Left colon (tissue), 2 donors: ENCODE data around the gene LGR4. TPM values are rescaled to one million over a fixed set of nuclear protein-coding genes. Genes with fewer than 3 reads are reported as not detected.
"Not testable (repeated sequence)": the region's sequence is repeated elsewhere in the genome, so short reads cannot be mapped to it uniquely, and the experiment has no call there.

Experiments used
- ATAC-seq: fragments of 200-7000 bp; cut with Tn5 transposase; one replicate; pipeline ENCODE4 v1.9.1; 2020; ENCODE audit warnings: mild to moderate bottlenecking, moderate library complexity
- DNase-seq, 2 donors: peaks; one replicate each; pipeline ENCODE4 v3.0.0-alpha.2; 2020
- intact Hi-C, 2 donors: fragments of 100-400 bp; cut with DNase I in 1 of 2; cut with micrococcal nuclease in 1 of 2; formaldehyde crosslinking; loops; one replicate each; pipeline versions ENCODE4 v1.11.2 to v1.14.0; 2022; cut with DNase I, micrococcal nuclease
- microRNA-seq, 2 donors: library from miRNA; unstranded; fragments of <30 nt; microRNA quantifications; one replicate each; pipeline versions ENCODE4 v1.1.0 to v1.2.0, GENCODE V29; 2020
- total RNA-seq, 2 donors: library from RNA; stranded (reverse); fragmentation: NEBNext Ultra II Directional; extraction: Animal tissue kit (Norgen Biotek cat#: 25700); gene quantifications; one replicate each; pipeline ENCODE4 v1.2.1, GENCODE V29; 2021
- donor health status: DM: no; HTN: no; CAD: no.
- donor health status: DM: yes; HTN: yes; CAD: no.

LGR4 gene
- total RNA-seq, 2 donors from 2014 or later: 120 to 125 TPM

- intact Hi-C loops, ATAC-seq, DNase-seq: not testable (repeated sequence)
Observed at GRCh38 chr11:27334764-27335163, 137.8 kb downstream of the LGR4 start.

DNA sequence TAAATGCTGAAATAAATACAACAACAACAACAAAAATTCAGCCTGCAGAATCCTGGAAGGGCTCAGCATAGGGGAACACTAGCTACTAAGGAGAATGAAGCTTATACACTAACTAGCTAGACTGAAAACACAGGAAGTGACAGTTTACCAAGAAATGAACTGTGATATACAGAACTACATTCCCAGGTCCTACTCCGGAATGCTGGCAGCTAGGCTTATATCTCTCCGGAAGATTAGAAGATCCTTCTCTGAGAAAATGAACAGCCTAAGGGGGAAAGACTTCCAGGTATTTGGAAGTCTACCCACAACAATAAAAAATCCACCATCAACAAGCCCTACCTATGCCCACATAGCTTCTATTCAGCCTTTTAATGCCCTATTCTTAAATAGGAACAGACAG is 140.6 kb downstream of the LGR4 start:
- DNase-seq (no peak), ATAC-seq (no peak)
- intact Hi-C loops: no loop called here

GRCh38 chr11:27330633-27331270 is 141.8 kb downstream of the LGR4 start:
- intact Hi-C loops: no loop called here
- ATAC-seq (no peak), DNase-seq (no peak)

DNA sequence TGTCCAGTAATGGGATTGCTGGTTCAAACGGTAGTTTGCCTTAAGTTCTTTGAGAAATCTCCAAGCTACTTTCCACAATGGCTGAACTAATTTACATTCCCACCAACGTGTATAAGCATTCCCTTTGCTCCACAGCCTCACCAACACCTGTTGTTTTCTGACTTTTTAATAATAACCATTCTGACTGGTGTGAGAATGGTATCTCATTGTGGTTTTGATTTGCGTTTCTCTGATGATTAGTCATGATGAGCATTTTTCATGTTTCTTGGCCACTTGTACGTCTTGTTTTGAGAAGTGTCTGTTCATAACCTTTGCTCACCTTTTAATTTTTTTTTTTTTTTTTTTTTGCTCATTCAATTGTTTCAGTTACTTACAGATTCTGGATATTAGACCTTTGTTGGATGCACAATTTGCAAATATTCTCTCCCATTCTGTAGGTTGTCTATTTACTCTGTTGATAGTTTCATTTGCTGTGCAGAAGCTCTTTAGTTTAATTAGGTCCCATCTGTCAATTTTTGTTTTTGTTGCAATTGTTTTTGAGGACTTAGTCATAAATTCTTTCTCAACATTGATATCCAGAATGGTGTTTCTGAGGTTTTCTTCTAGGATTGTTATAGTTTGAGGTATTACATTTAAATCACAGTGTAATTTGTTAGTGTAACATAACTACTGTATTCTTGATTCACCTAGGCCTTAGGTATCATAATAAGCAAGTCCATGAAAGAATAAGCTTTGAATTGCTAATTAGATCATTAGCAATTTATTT is 142.5 kb downstream of the LGR4 start:
- intact Hi-C loops: no loop called here
- no peak for ATAC-seq
- no peak for DNase-seq

- DNase-seq (no peak), ATAC-seq (no peak)
Observed at GRCh38 chr11:27328614-27329013, 144.0 kb downstream of the LGR4 start.

GRCh38 chr11:27327064-27327463 is 145.5 kb downstream of the LGR4 start:
- intact Hi-C loops: not testable (repeated sequence)

More at GRCh38 chr11:27328614-27329013, 144.0 kb downstream of the LGR4 start:
- intact Hi-C loops: no loop called here

DNA sequence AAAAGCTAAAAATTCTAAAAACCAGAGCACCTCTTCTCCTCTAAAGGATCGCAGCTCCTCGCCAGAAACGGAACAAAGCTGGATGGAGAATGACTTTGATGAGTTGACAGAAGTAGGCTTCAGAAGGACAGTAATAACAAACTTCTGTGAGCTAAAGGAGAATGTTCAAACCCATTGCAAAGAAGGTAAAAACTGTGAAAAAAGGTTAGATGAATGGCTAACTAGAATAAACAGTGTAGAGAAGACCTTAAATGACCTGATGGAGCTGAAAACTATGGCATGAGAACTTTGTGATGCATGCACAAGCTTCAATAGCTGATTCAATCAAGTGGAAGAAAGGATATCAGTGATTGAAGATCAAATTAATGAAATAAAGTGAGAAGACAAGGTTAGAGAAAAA is 150.4 kb downstream of the LGR4 start:
- ATAC-seq, intact Hi-C loops, DNase-seq: not testable (repeated sequence)

More at GRCh38 chr11:27327064-27327463, 145.5 kb downstream of the LGR4 start:
- not testable (repeated sequence) for DNase-seq, ATAC-seq

DNA sequence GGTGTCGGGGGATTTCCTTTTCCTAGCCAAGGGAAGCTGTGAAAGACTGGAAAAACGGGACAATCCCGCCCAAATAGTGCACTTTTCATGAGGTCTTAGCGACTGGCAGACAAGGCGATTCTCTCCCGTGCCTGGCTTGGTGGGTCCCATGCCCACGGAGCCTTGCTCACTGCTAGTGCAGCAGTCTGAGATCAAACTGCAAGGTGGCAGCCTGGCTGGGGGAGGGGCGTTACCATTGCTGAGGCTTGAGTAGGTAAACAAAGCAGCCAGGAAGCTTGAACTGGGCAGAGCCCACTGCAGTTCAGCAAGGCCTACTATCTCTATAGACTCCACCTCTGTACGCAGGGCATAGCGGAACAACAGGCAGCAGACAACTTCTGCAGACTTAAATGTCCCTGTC is 151.2 kb downstream of the LGR4 start:
- intact Hi-C loops, ATAC-seq: not testable (repeated sequence)
- peak in 1 of 2 donors; percentile 15 for DNase-seq

GRCh38 chr11:27319072-27319471 is 153.5 kb downstream of the LGR4 start:
- intact Hi-C loops: no loop called here
- DNase-seq (no peak), ATAC-seq (no peak)

DNA sequence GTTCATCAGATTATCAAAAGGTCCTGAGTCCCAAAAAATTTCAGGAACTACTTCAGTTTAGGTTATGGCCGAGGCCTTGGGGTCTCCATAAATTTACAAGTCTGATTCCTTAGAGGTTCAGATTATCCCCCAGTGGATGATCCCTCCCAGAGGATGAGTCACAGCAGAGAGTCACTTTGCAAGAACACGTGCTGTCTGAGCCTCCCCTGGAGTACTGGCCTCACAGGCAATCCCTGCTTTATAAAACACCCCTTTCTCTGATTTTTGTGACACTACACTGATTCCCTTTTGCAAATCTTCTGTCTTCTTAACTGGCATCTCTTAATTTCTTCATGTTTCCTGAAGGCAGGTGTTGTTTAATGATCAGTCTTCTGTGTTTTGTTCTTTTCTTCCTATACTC is 154.8 kb downstream of the LGR4 start:
- DNase-seq (no peak), ATAC-seq (no peak)
- intact Hi-C loops: no loop called here

Small RNA genes within 50 kb of the gene (microRNA-seq; reads per million reads assigned to microRNA genes)
- gene MIR8087: 0 reads per million in 2 donors

Other genes starting within 250 kb of the LGR4 start
- 1 to 10 TPM; 7.7 to 9.2 TPM for gene CCDC34, start 109.6 kb downstream of the LGR4 start, total RNA-seq
- gene LIN7C, start 34.0 kb upstream of the LGR4 start, total RNA-seq: 10 to 100 TPM; 43.3 to 44.3 TPM
- gene BDNF, start 227.7 kb upstream of the LGR4 start, total RNA-seq: under 1 TPM; 0.11 to 0.15 TPM